Colonic mucosa (tissue), 4 donors: ENCODE data around the gene SLC25A27. TPM values are rescaled to one million over a fixed set of nuclear protein-coding genes. Genes with fewer than 3 reads are reported as not detected.
A peak's percentile ranks its signal among the peaks of the same experiment; 100 is the strongest.

Source experiments
- DNase-seq: peaks from one replicate; pipeline ENCODE4 v3.0.0-alpha.2; 2020
- H3K27ac ChIP-seq: fragments of 200-600 bp; one replicate; pipeline ENCODE4 v1.8.0; 2021
- H3K27me3 ChIP-seq: fragments of 200-600 bp; one replicate; pipeline ENCODE4 v1.8.0; 2021
- H3K36me3 ChIP-seq: fragments of 200-600 bp; one replicate; pipeline ENCODE4 v1.8.0; 2021
- H3K4me1 ChIP-seq: fragments of 200-600 bp; one replicate; pipeline ENCODE4 v1.8.0; 2021; ENCODE audit warnings: mild to moderate bottlenecking
- H3K4me3 ChIP-seq: fragments of 200-600 bp; one replicate; pipeline ENCODE4 v1.8.0; 2021
- H3K9ac ChIP-seq, 2 donors: one replicate each; pipeline ENCODE4 v1.7.0; 2013; ENCODE audit warnings: control low read depth in 2 of 2, low read depth in 2 of 2, low read length in 2 of 2
- H3K9me3 ChIP-seq: fragments of 200-600 bp; one replicate; pipeline ENCODE4 v1.8.0; 2021
- CTCF ChIP-seq: fragments of 200-600 bp; IDR thresholded peaks from one replicate; pipeline ENCODE4 v1.8.0; 2022; ENCODE audit warnings: antibody characterized with exemption, mild to moderate bottlenecking
- intact Hi-C: fragments of 100-400 bp; cut with DNase I; formaldehyde crosslinking; loops from one replicate; pipeline ENCODE4 v1.14.1; 2022
- total RNA-seq, 2 donors: library from RNA; stranded (reverse); fragmentation: NEBNext Ultra II Directional in 1 of 2; extraction: Animal tissue kit (Norgen Biotek cat#: 25700) in 1 of 2; gene quantifications; one replicate each; pipeline ENCODE4 v1.2.1, GENCODE V29; 2021
- donor health status: healthy.
- donor health status: DM: no; HTN: no; CAD: no.
- donor health status: DM: no; HTN: no; CAD: no.

SLC25A27 gene
- total RNA-seq, 2 donors from 2014 or later, result 7.1 to 7.6 TPM

- Histone ChIP-seq H3K27me3 (no peaks in the 10 kb centered on the region), H3K36me3 (no peaks in the 10 kb centered on the region), H3K4me3 (no peak overlapping the region), H3K9me3 (no peaks in the 10 kb centered on the region), H3K9ac (no peak overlapping the region), H3K4me1 (no peaks in the 10 kb centered on the region), H3K27ac (no peak overlapping the region)
- DNase-seq, result no peak
- intact Hi-C loops, result no loop called here
- TF ChIP-seq CTCF, result no peak
Measured at GRCh38 chr6:46618726-46619125, 34.0 kb upstream of the SLC25A27 start.

DNA sequence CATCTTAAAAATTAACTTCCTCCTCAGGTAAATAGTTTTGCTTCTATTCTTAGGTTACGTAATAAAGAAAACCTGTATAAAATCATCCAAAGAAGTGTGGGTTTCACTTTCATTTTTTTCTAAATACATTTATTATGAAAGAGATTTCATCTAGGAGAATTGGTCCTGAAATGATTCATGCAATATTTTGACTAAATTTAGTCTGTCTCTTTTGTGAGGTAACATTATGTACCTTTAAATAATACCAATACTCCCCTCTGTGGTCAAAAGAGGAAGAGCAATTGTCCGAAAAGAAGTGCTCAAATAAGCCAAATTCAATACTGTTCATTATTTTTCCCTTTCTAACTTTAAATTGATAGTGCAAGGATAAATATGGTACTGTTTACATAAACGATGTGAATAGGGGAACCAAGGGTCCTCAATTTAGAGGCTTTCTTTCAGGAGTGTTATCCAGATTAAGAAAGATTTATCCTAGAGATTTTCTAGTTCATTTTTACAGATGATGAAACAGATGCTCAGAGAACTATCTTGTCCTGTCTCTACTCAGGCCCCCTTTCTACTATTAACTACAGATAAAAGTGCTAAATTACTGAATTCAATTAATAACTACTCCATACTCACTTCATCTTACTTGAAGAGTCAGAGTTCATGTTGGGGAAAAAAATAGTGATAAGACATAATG lies 26.4 kb upstream of the SLC25A27 start:
- H3K4me3 ChIP-seq, result no peak overlapping the region
- no peaks in the 10 kb centered on the region for H3K9me3 ChIP-seq
- DNase-seq, result no peak
- H3K9ac ChIP-seq, result no peak overlapping the region
- intact Hi-C loops, result loop anchor here (10.0 kb wide), 1 partner anchor 402 kb away; no protein-coding TSS in a partner anchor
- H3K27me3 ChIP-seq, result no peaks in the 10 kb centered on the region
- H3K4me1 ChIP-seq, result no peaks in the 10 kb centered on the region
- peak; percentile 52 for TF ChIP-seq CTCF
- no peaks in the 10 kb centered on the region for H3K36me3 ChIP-seq
- H3K27ac ChIP-seq, result no peak overlapping the region

- no peaks in the 10 kb centered on the region for H3K4me1 ChIP-seq
- intact Hi-C loops, result loop anchor here (10.0 kb wide), 1 partner anchor 402 kb away; no protein-coding TSS in a partner anchor
- no peaks in the 10 kb centered on the region for H3K36me3 ChIP-seq
- DNase-seq, result no peak
- H3K27me3 ChIP-seq, result no peaks in the 10 kb centered on the region
- no peaks in the 10 kb centered on the region for H3K9me3 ChIP-seq
- TF ChIP-seq CTCF, result no peak
- H3K9ac ChIP-seq, result no peak overlapping the region
- H3K4me3 ChIP-seq, result no peak overlapping the region
- no peak overlapping the region for H3K27ac ChIP-seq
Measured at GRCh38 chr6:46626976-46627375, 25.8 kb upstream of the SLC25A27 start.

DNA sequence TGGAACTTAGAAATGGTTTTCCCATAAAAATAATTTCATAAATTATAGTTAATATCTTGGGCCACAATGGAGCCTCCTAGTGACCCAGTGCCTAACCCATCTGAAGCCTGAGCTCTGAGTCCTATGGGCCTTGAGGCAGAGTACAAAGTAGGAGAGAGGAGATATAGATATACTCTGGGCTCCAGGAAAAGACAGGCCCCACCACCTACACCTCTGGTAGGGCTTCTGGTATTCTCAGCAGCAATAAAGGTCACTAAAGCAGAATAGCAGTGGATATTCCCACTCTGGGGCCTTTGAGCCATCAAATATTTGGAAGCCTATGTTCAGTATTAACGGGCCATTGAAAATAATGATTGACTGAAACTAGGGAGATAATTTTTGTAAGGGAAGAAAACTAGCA lies 24.3 kb upstream of the SLC25A27 start:
- Histone ChIP-seq H3K27me3 (no peaks in the 10 kb centered on the region), H3K9me3 (no peaks in the 10 kb centered on the region), H3K27ac (no peak overlapping the region), H3K36me3 (no peaks in the 10 kb centered on the region), H3K4me3 (no peak overlapping the region), H3K9ac (no peak overlapping the region), H3K4me1 (no peaks in the 10 kb centered on the region)
- intact Hi-C loops, result loop anchor here (10.0 kb wide), 1 partner anchor 404 kb away; no protein-coding TSS in a partner anchor
- no peak for TF ChIP-seq CTCF
- DNase-seq, result no peak

DNA sequence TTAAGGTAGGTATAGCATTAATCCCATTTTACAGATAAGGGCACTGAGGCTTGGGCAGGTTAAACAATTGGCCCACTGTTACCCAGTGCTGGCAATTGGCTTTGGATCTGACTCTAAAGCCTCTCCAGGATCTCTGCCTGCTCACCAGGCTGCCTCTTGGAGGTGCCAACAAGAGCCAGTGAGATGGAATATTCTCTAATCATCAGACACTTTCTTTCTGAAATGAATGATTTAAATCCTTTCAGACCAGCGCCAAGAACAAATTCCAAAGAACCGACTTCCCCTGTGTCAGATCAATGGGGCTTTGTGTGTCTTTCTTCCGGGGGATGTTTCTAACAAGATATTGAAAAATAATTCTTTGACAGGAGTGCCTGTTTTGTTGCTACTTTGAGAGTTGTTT lies 23.8 kb upstream of the SLC25A27 start:
- intact Hi-C loops, result loop anchor here (10.0 kb wide), 1 partner anchor 404 kb away; no protein-coding TSS in a partner anchor
- H3K27ac ChIP-seq, result no peak overlapping the region
- no peak for TF ChIP-seq CTCF
- no peak for DNase-seq
- no peaks in the 10 kb centered on the region for H3K4me1 ChIP-seq
- H3K9ac ChIP-seq, result no peak overlapping the region
- H3K36me3 ChIP-seq, result no peaks in the 10 kb centered on the region
- H3K4me3 ChIP-seq, result no peak overlapping the region
- no peaks in the 10 kb centered on the region for H3K27me3 ChIP-seq
- H3K9me3 ChIP-seq, result no peaks in the 10 kb centered on the region
